SK-N-SH treated with all-trans-retinoic acid at 6 μM for 48 hours (cell line): ENCODE results near the gene ZFAND5.

Experiments used
- ATAC-seq: fragments of 200-7000 bp; cut with Tn5 transposase; 3 replicates; pipeline ENCODE4 v1.9.1; 2020; ENCODE audit warnings: mild to moderate bottlenecking, moderate library complexity
- ARNTL ChIP-seq: fragments of 450-650 bp; formaldehyde crosslinking; IDR thresholded peaks from 2 replicates; pipeline ENCODE4 v1.5.0; 2020; ENCODE audit warnings: low read depth, mild to moderate bottlenecking, moderate library complexity, borderline replicate concordance
- BACH2 ChIP-seq: fragments of 250-450 bp; sonication (Bioruptor Pico); IDR thresholded peaks from 2 replicates; pipeline ENCODE4 v1.9.0; 2021; ENCODE audit warnings: mild to moderate bottlenecking, borderline replicate concordance
- CSDC2 ChIP-seq: fragments of 250-450 bp; sonication (Bioruptor Pico); IDR thresholded peaks from 2 replicates; pipeline ENCODE4 v1.5.0; 2020; ENCODE audit warnings: mild to moderate bottlenecking, moderate library complexity
- ESRRG ChIP-seq: fragments of 250-450 bp; sonication (Bioruptor Pico); IDR thresholded peaks from 2 replicates; pipeline ENCODE4 v1.6.1; 2021; ENCODE audit warnings: mild to moderate bottlenecking
- GLIS3 ChIP-seq: fragments of 250-450 bp; sonication (Bioruptor Pico); IDR thresholded peaks from 2 replicates; pipeline ENCODE4 v1.5.0; 2020; ENCODE audit warnings: mild to moderate bottlenecking, moderate library complexity
- ISL1 ChIP-seq: fragments of 250-450 bp; sonication (Bioruptor Pico); IDR thresholded peaks from 2 replicates; pipeline ENCODE4 v2.1.2; 2022; ENCODE audit warnings: mild to moderate bottlenecking, moderate library complexity
- OSR1 ChIP-seq: fragments of 250-450 bp; sonication (Bioruptor Pico); IDR thresholded peaks from 2 replicates; pipeline ENCODE4 v1.8.0; 2022; ENCODE audit warnings: moderate library complexity, mild to moderate bottlenecking, inconsistent platforms
- POU6F1 ChIP-seq: fragments of 250-450 bp; sonication (Bioruptor Pico); IDR thresholded peaks from 2 replicates; pipeline ENCODE4 v1.8.0; 2021; ENCODE audit warnings: low read depth, mild to moderate bottlenecking, moderate library complexity, borderline replicate concordance
- PPARA ChIP-seq: fragments of 250-450 bp; sonication (Bioruptor Pico); IDR thresholded peaks from 2 replicates; pipeline ENCODE4 v1.5.0; 2020; ENCODE audit warnings: mild to moderate bottlenecking, borderline replicate concordance
- RARB ChIP-seq: fragments of 250-450 bp; sonication (Bioruptor Pico); IDR thresholded peaks from 2 replicates; pipeline ENCODE4 v1.8.0; 2021; ENCODE audit warnings: mild to moderate bottlenecking, moderate library complexity
- SNAI2 ChIP-seq: fragments of 250-450 bp; sonication (Bioruptor Pico); IDR thresholded peaks from 2 replicates; pipeline ENCODE4 v1.5.0; 2020; ENCODE audit warnings: mild to moderate bottlenecking, moderate library complexity
- TCF4 ChIP-seq: fragments of 250-450 bp; sonication (Bioruptor Pico); IDR thresholded peaks from 2 replicates; pipeline ENCODE4 v1.8.0; 2021; ENCODE audit warnings: mild to moderate bottlenecking, moderate library complexity, borderline replicate concordance
- TOX ChIP-seq: fragments of 250-450 bp; sonication (Bioruptor Pico); IDR thresholded peaks from 2 replicates; pipeline ENCODE4 v1.8.0; 2021; ENCODE audit warnings: mild to moderate bottlenecking, moderate library complexity, borderline replicate concordance
- ZC3H10 ChIP-seq: fragments of 250-450 bp; sonication (Bioruptor Pico); IDR thresholded peaks from 2 replicates; pipeline ENCODE4 v1.5.1; 2021; ENCODE audit warnings: mild to moderate bottlenecking, moderate library complexity
- ZFP30 ChIP-seq: fragments of 450-650 bp; formaldehyde crosslinking; IDR thresholded peaks from 2 replicates; pipeline ENCODE4 v1.5.0; 2022; ENCODE audit warnings: mild to moderate bottlenecking, moderate library complexity
- ZNF565 ChIP-seq: fragments of 450-650 bp; formaldehyde crosslinking; conservative IDR thresholded peaks from 2 replicates; pipeline ENCODE4 v1.5.0; 2020; ENCODE audit warnings: low read depth, mild to moderate bottlenecking, moderate library complexity
- ZNF70 ChIP-seq: fragments of 450-650 bp; formaldehyde crosslinking; IDR thresholded peaks from 2 replicates; pipeline ENCODE4 v1.5.0; 2020; ENCODE audit warnings: mild to moderate bottlenecking, moderate library complexity
- ZNF8 ChIP-seq: fragments of 450-650 bp; formaldehyde crosslinking; IDR thresholded peaks from 2 replicates; pipeline ENCODE4 v1.5.0; 2020; ENCODE audit warnings: mild to moderate bottlenecking, moderate library complexity
- TF ChIP-seq, protein P1 (sequence below): fragments of 250-450 bp; sonication (Bioruptor Pico); IDR thresholded peaks from 2 replicates; pipeline ENCODE4 v1.5.1; 2021; ENCODE audit warnings: mild to moderate bottlenecking, moderate library complexity
- TF ChIP-seq, protein P2 (sequence below): fragments of 250-450 bp; sonication (Bioruptor Pico); IDR thresholded peaks from 2 replicates; pipeline ENCODE4 v1.8.0; 2020; ENCODE audit warnings: mild to moderate bottlenecking, moderate library complexity, borderline replicate concordance
- TF ChIP-seq, protein P3 (sequence below): fragments of 250-450 bp; sonication (Bioruptor Pico); IDR thresholded peaks from 2 replicates; pipeline ENCODE4 v1.5.1; 2020; ENCODE audit warnings: low read depth, mild to moderate bottlenecking, moderate library complexity
- TF ChIP-seq, protein P4 (sequence below): fragments of 250-450 bp; sonication (Bioruptor Pico); IDR thresholded peaks from 2 replicates; pipeline ENCODE4 v1.5.0; 2020; ENCODE audit warnings: mild to moderate bottlenecking, moderate library complexity

The ZFAND5 gene

GRCh38 chr9:72349240-72349639 is 15.8 kb downstream of the ZFAND5 start:
- ATAC-seq, result no peak
- no peak for TF ChIP-seq ZNF8 (CRISPR knock-in tag)
- TF ChIP-seq ISL1 (CRISPR knock-in tag), result no peak
- TF ChIP-seq ESRRG, result no peak
- no peak for TF ChIP-seq ZNF565
- TF ChIP-seq, protein P1, sequence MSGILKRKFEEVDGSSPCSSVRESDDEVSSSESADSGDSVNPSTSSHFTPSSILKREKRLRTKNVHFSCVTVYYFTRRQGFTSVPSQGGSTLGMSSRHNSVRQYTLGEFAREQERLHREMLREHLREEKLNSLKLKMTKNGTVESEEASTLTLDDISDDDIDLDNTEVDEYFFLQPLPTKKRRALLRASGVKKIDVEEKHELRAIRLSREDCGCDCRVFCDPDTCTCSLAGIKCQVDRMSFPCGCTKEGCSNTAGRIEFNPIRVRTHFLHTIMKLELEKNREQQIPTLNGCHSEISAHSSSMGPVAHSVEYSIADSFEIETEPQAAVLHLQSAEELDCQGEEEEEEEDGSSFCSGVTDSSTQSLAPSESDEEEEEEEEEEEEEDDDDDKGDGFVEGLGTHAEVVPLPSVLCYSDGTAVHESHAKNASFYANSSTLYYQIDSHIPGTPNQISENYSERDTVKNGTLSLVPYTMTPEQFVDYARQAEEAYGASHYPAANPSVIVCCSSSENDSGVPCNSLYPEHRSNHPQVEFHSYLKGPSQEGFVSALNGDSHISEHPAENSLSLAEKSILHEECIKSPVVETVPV, result no peak
- no peak for TF ChIP-seq POU6F1 (CRISPR knock-in tag)
- TF ChIP-seq BACH2 (CRISPR knock-in tag), result no peak
- no peak for TF ChIP-seq ZNF70 (CRISPR knock-in tag)
- no peak for TF ChIP-seq TOX (CRISPR knock-in tag)
- TF ChIP-seq SNAI2 (CRISPR knock-in tag), result no peak

GRCh38 chr9:72346333-72346732 is 18.7 kb downstream of the ZFAND5 start:
- ATAC-seq, result no peak
- TF ChIP-seq OSR1, result no peak
- no peak for TF ChIP-seq RARB
- no peak for TF ChIP-seq ZNF565
- no peak for TF ChIP-seq BACH2 (CRISPR knock-in tag)
- TF ChIP-seq ZFP30 (CRISPR knock-in tag), result no peak
- no peak for TF ChIP-seq SNAI2 (CRISPR knock-in tag)
- TF ChIP-seq, protein P2, sequence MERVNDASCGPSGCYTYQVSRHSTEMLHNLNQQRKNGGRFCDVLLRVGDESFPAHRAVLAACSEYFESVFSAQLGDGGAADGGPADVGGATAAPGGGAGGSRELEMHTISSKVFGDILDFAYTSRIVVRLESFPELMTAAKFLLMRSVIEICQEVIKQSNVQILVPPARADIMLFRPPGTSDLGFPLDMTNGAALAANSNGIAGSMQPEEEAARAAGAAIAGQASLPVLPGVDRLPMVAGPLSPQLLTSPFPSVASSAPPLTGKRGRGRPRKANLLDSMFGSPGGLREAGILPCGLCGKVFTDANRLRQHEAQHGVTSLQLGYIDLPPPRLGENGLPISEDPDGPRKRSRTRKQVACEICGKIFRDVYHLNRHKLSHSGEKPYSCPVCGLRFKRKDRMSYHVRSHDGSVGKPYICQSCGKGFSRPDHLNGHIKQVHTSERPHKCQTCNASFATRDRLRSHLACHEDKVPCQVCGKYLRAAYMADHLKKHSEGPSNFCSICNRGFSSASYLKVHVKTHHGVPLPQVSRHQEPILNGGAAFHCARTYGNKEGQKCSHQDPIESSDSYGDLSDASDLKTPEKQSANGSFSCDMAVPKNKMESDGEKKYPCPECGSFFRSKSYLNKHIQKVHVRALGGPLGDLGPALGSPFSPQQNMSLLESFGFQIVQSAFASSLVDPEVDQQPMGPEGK (CRISPR knock-in tag), result no peak
- TF ChIP-seq GLIS3 (CRISPR knock-in tag), result no peak
- no peak for TF ChIP-seq TOX (CRISPR knock-in tag)
- no peak for TF ChIP-seq ESRRG
- no peak for TF ChIP-seq TCF4
- no peak for TF ChIP-seq PPARA (CRISPR knock-in tag)
- no peak for TF ChIP-seq ZNF70 (CRISPR knock-in tag)
- TF ChIP-seq, protein P1, result no peak
- no peak for TF ChIP-seq ZC3H10 (CRISPR knock-in tag)
- no peak for TF ChIP-seq ISL1 (CRISPR knock-in tag)
- no peak for TF ChIP-seq CSDC2 (CRISPR knock-in tag)
- no peak for TF ChIP-seq POU6F1 (CRISPR knock-in tag)
- TF ChIP-seq, protein P3, sequence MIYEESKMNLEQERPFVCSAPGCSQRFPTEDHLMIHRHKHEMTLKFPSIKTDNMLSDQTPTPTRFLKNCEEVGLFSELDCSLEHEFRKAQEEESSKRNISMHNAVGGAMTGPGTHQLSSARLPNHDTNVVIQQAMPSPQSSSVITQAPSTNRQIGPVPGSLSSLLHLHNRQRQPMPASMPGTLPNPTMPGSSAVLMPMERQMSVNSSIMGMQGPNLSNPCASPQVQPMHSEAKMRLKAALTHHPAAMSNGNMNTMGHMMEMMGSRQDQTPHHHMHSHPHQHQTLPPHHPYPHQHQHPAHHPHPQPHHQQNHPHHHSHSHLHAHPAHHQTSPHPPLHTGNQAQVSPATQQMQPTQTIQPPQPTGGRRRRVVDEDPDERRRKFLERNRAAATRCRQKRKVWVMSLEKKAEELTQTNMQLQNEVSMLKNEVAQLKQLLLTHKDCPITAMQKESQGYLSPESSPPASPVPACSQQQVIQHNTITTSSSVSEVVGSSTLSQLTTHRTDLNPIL (CRISPR knock-in tag), result no peak

DNA sequence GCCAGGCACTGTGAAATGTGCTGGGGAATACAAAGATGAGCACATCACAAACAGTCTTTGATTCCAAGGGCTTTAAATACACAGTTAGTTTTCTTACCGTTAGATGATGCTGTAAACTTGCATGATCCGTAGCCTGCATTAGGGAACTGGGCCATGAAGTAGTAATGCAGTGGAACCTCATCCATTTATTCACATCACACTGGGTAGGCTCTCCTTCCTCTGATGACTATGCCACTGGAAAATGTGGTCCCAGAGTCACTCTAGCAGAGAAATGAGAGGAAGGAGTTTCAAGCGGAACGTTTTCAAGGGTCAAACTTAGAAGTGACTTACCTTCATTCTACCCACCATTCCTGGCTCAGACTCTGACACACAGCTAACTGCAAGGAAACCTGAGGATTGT is 26.4 kb downstream of the ZFAND5 start:
- no peak for ATAC-seq
- TF ChIP-seq, protein P4, sequence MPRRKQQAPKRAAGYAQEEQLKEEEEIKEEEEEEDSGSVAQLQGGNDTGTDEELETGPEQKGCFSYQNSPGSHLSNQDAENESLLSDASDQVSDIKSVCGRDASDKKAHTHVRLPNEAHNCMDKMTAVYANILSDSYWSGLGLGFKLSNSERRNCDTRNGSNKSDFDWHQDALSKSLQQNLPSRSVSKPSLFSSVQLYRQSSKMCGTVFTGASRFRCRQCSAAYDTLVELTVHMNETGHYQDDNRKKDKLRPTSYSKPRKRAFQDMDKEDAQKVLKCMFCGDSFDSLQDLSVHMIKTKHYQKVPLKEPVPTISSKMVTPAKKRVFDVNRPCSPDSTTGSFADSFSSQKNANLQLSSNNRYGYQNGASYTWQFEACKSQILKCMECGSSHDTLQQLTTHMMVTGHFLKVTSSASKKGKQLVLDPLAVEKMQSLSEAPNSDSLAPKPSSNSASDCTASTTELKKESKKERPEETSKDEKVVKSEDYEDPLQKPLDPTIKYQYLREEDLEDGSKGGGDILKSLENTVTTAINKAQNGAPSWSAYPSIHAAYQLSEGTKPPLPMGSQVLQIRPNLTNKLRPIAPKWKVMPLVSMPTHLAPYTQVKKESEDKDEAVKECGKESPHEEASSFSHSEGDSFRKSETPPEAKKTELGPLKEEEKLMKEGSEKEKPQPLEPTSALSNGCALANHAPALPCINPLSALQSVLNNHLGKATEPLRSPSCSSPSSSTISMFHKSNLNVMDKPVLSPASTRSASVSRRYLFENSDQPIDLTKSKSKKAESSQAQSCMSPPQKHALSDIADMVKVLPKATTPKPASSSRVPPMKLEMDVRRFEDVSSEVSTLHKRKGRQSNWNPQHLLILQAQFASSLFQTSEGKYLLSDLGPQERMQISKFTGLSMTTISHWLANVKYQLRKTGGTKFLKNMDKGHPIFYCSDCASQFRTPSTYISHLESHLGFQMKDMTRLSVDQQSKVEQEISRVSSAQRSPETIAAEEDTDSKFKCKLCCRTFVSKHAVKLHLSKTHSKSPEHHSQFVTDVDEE (CRISPR knock-in tag), result no peak
- TF ChIP-seq SNAI2 (CRISPR knock-in tag) (no peak), ESRRG (no peak), OSR1 (no peak), ZNF565 (no peak), ZNF70 (CRISPR knock-in tag) (no peak), ISL1 (CRISPR knock-in tag) (no peak), CSDC2 (CRISPR knock-in tag) (no peak), ARNTL (CRISPR knock-in tag) (no peak), PPARA (CRISPR knock-in tag) (no peak), ZC3H10 (CRISPR knock-in tag) (no peak), RARB (no peak), GLIS3 (CRISPR knock-in tag) (no peak)
- TF ChIP-seq, protein P2 (CRISPR knock-in tag), result no peak
